GM18951 (cell line): ENCODE measurements around the gene CDC42BPG.
A peak's percentile ranks its signal among the peaks of the same experiment; 100 is the strongest.
"Not testable (repeated sequence)": the region's sequence is repeated elsewhere in the genome, so short reads cannot be mapped to it uniquely, and the experiment has no call there.

Source experiments
- POLR2A ChIP-seq: IDR thresholded peaks from 4 replicates; pipeline ENCODE4 v1.6.1; 2011; ENCODE audit warnings: mild to moderate bottlenecking; ENCODE audit not compliant: insufficient read length, insufficient read depth; ENCODE audit errors: extremely low read depth
- in situ Hi-C: fragments of 300-500 bp; cut with MboI; formaldehyde crosslinking; loops from one replicate; pipeline ENCODE4 v1.12.0; 2022; ENCODE audit warnings: low sequenced_read_pairs, mixed read lengths, inconsistent platforms; ENCODE audit not compliant: unreplicated experiment

Gene CDC42BPG

DNA sequence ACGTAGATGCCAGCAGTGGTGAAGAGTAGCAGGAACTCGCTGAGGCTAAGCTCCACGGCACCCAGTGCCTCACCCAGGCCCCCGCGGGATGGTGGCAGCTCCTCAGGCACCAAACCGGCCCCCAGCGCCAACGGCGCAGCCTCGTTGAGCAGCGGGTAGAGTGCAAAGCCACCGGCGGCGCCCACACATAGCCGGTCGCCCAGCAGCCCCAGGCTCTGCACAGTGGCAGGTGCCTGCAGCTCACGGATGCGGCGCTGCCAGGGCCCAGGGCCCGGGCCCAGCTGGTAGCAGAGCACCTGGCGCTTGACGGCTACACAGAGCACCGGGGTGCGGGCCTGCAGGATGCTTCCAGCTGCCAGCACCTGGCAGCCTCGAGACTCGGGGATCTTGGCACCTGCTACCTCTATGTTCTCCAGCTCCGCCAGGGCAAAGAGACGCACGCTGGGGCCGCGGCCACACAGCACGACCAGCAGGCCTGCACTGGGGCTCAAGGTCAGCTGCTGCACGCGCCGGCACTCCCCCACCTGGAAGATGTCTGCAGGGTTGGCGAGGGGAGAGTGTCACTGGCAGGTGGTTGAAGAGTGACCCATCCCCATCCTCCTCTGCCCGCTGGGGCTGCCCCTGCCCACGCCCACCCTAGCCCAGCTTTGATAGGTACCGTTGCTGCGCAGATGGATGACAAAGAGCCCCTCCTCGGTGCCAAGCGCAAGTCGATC lies 14.8 kb downstream of the CDC42BPG start:
- no peak for TF ChIP-seq POLR2A
- in situ Hi-C loops: no loop called here

GRCh38 chr11:64827451-64827839 lies 17.0 kb downstream of the CDC42BPG start:
- in situ Hi-C loops: no loop called here
- no peak for TF ChIP-seq POLR2A

DNA sequence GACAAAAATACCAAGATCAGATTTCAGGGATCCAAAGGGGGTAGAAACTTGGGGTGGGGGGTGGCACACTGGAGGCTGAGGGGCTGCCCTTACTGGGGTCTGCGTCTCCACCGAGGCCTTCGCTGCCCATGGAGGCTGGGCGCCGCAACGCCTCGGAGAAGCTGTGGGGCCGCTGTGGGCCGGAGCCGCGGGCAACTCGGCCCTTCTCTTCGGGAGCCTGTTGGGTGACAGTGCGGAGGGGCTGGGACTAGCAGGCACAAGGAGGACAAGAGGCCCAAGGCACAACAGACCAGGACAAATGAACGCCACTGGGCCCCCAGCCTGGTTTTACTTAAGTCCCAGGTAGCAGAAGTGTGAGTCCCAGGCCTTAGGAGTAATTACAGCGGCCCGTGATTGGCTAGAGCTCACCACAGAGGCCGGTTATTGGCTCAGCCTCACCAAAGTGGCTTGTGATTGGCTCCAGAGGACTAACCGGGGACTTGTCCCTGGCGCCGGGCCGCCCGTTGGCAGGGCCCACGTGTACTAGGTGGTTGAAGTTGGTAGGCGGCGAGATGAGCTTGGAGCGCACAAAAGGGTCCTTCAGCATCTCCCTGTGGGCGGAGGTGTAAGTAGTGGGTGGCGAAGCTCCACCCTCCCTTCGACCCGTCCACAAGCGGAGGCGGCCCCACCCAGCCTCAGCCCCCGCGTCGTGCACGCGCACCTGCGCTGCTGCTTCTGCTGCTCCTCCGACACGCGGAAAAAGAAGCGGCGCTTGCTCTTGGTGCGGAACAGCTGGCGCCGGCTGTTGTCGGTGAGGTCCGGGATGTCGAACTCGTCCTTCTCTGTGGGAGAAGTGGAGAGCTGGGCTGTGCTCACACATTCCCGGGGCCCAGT lies 17.6 kb downstream of the CDC42BPG start:
- in situ Hi-C loops: no loop called here
- no peak for TF ChIP-seq POLR2A

DNA sequence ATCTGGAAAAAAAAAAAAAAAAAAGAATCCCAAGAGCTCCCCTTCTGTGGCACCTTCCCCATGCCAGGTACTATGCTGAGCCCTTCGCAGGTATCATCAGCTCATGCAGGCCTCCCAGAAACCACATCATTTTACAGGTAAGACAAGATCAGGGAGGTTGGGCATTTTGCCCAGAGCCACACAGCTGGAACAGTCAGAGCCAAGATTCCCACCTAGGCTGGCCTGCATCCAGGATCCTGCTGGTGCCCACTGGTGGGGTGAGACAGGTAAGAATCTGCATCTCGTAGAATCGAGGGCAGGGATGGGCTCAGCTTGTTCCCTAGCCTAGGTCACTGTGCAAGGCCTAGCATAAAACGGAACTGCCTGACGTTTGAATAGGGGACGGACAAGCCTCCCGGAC lies 18.4 kb downstream of the CDC42BPG start:
- in situ Hi-C loops: no loop called here
- no peak for TF ChIP-seq POLR2A

GRCh38 chr11:64823568-64824119 lies 20.8 kb downstream of the CDC42BPG start:
- TF ChIP-seq POLR2A: no peak
- in situ Hi-C loops: no loop called here

DNA sequence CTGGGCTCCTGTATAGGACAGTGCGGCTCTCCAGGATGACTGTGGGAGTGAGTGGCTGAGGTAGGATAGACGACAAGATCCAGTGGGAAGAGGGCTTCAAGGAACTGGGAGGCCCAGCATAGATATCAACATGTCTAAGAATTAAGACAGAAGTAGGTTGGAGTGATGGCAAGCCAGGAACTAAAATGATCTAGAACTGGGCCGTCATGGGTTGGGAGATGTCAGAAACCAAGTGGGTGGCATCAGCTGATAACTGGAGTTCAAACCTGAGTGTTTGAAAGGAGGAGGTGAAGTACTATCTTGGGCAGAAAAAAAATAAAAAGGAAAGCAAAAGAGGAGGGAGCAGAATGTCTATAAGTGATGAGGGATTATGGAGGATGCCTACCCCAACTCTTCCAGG lies 27.0 kb downstream of the CDC42BPG start:
- TF ChIP-seq POLR2A: no peak
- in situ Hi-C loops: no loop called here

DNA sequence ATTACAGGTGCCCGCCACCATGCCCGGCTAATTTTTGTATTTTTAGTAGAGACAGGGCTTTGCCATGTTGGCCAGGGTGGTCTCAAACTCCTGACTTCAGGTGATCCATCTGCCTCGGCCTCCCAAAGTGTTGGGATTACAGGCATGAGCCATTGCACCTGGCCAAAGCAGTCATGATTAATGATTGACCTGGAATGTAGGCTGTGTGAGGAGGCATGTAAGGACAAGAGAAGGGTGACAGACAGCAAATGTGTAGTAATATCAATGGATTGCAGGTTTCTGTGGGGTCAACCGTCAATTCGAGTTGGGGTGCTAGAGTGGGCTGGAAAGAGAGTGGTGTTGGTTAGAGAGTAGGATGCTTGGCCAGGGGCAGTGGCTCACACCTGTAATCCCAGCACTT lies 29.0 kb downstream of the CDC42BPG start:
- in situ Hi-C loops: not testable (repeated sequence)

DNA sequence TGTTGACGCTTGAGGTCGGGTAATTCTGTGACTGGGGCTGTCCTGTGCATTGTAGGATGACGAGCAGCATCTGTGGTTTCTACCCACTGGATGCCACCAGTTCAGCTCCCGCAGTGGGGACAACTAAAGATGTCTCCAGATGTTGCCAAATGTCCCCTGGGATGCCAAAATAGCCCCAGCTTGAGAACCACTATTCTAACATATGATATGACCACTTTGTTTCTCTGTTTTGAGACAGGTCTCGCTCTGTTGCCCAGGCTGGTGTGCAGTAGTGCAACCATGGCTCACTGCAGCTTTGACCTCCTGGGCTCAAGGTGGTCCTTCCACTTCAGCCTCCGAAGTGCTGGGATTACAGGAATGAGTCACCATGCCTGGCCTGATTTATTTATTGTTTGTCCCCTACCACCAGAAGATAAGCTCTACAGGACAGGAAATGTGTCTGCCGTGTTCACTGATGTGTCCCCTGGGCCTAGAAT lies 29.7 kb downstream of the CDC42BPG start:
- no peak for TF ChIP-seq POLR2A
- in situ Hi-C loops: no loop called here

- in situ Hi-C loops: no loop called here
- TF ChIP-seq POLR2A: no peak
These were observed 30.6 kb downstream of the CDC42BPG start for GRCh38 chr11:64813826-64814225.

DNA sequence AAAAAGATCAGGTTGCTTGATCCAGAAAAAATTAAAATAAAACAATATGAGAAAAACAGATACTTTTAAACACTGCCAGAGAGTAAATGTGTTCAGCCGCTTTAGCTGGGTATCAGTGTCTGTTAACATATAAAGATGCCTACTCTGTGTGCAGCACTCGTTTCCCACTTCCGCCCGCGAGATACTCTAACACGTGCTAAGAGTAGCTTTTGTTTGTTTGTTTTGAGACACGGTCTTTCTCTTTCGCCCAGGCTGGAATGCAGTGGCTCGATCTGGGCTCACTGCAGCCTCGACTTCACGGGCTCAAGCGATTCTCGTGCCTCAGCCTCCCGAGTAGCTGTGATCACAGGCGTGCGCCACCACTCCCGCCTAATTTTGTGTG lies 33.6 kb downstream of the CDC42BPG start:
- in situ Hi-C loops: no loop called here
- no peak for TF ChIP-seq POLR2A

DNA sequence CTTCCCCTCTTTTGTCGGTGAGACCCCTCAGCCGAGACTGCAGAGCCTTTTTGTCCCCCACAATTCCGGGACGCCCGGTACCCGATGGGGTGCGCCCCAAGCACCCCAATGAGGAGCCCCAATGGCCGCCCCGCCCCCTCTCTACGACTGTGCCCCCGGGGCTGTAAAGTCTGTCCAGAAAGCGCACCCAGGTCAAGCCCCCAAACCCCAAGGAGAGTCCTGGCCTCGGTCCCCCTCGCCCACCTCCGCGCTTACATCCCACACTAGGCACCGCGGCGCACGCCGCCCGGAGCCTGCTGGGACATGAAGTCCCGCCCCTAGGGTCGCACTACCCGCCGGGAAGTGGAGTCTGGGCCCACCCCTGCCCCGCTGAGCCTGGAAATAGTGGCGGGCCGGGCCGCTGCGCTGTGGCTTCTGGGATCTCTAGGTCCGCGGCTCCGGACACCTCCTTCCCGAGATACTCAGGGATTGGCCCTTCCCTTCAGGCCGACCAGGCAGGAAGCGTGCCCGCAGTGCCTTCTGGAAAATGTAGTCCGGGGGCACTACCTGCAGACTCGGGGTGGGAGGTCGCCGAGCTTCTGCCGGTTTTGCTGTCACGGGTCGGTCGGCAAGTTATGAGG lies 34.1 kb downstream of the CDC42BPG start, which contains the start of gene MEN1:
TSS of gene MEN1 (minus strand) at position 281 of the 620 bp plus-strand sequence. CDS start 442 bp downstream, outside the sequence.
- peak; percentile 80 for TF ChIP-seq POLR2A
- in situ Hi-C loops: no loop called here

GRCh38 chr11:64809781-64810241 lies 34.6 kb downstream of the CDC42BPG start:
- TF ChIP-seq POLR2A: no peak
- in situ Hi-C loops: no loop called here

GRCh38 chr11:64805481-64805880 lies 39.0 kb downstream of the CDC42BPG start:
- TF ChIP-seq POLR2A: no peak
- in situ Hi-C loops: no loop called here
